OCI-LY7 (cell line): Measurements from ENCODE around the gene CORIN. TPM values are rescaled to one million over a fixed set of nuclear protein-coding genes. Genes with fewer than 3 reads are reported as not detected.

ENCODE experiments used
- BruUV-seq: library from RNA; stranded (reverse); fragments of 400-500 nt; replicated peaks from 2 replicates; lab custom pipeline; 2021; lab: Mats Ljungman, UMichigan
- CTCF ChIA-PET: fragments of 300-600 bp; sonication (Branson Sonifier 250); formaldehyde crosslinking; loops from one replicate; lab custom pipeline; 2022; ENCODE audit warnings: antibody characterized with exemption; ENCODE audit not compliant: unreplicated experiment; lab: Charles Lee
- POLR2A ChIA-PET: fragments of 300-600 bp; sonication (Branson Sonifier 250); formaldehyde crosslinking; loops from one replicate; lab custom pipeline; 2022; ENCODE audit warnings: antibody characterized with exemption; lab: Charles Lee
- DNase-seq: peaks from one replicate; pipeline ENCODE4 v3.0.0-alpha.2; 2015; ENCODE audit warnings: low spot score
- H2AFZ ChIP-seq: fragments of 200-600 bp; sonication (generic), shearing (Covaris generic); 2 replicates; pipeline ENCODE4 v1.6.1; 2014; ENCODE audit warnings: mild to moderate bottlenecking, antibody characterized with exemption, low read length, moderate library complexity
- H3K27ac ChIP-seq: fragments of 200-600 bp; sonication (generic); 2 replicates; pipeline ENCODE4 v1.5.1; 2014; ENCODE audit warnings: mixed run types, low read depth, mild to moderate bottlenecking, moderate library complexity, low read length, inconsistent platforms; ENCODE audit not compliant: poor library complexity, severe bottlenecking
- H3K36me3 ChIP-seq: fragments of 200-600 bp; sonication (generic); 2 replicates; pipeline ENCODE4 v1.6.1; 2014; ENCODE audit warnings: mild to moderate bottlenecking, antibody characterized with exemption, low read length, moderate library complexity, mixed read lengths; ENCODE audit not compliant: insufficient read depth
- H3K4me1 ChIP-seq: fragments of 200-600 bp; sonication (generic); 2 replicates; pipeline ENCODE4 v1.5.1; 2014; ENCODE audit warnings: mild to moderate bottlenecking, low read length; ENCODE audit not compliant: insufficient read depth, poor library complexity, severe bottlenecking
- H3K4me2 ChIP-seq: fragments of 200-600 bp; sonication (generic); 2 replicates; pipeline ENCODE4 v1.6.1; 2014; ENCODE audit warnings: mild to moderate bottlenecking, low read length
- H3K4me3 ChIP-seq: fragments of 200-600 bp; sonication (generic); 2 replicates; pipeline ENCODE4 v1.5.1; 2014; ENCODE audit warnings: mild to moderate bottlenecking, low read depth, low read length; ENCODE audit not compliant: poor library complexity, severe bottlenecking
- H3K79me2 ChIP-seq: fragments of 200-600 bp; sonication (generic); 2 replicates; pipeline ENCODE4 v1.6.1; 2016; ENCODE audit warnings: low read depth, mild to moderate bottlenecking, low read length, moderate library complexity, mixed read lengths; ENCODE audit not compliant: insufficient read depth
- H3K9me2 ChIP-seq: fragments of 200-600 bp; sonication (generic); 2 replicates; pipeline ENCODE4 v1.6.1; 2016; ENCODE audit warnings: mild to moderate bottlenecking, low read length, mixed read lengths; ENCODE audit not compliant: insufficient read depth
- H3K9me3 ChIP-seq: fragments of 200-600 bp; sonication (generic); 2 replicates; pipeline ENCODE4 v1.6.1; 2014; ENCODE audit warnings: mild to moderate bottlenecking, mixed run types, low read length, mixed read lengths
- H4K20me1 ChIP-seq: fragments of 200-600 bp; sonication (generic); 2 replicates; pipeline ENCODE4 v1.6.1; 2014; ENCODE audit warnings: mild to moderate bottlenecking, antibody characterized with exemption, low read length, moderate library complexity, mixed read lengths; ENCODE audit not compliant: insufficient read depth
- CTCF ChIP-seq: fragments of 200-600 bp; sonication (generic); conservative IDR thresholded peaks from 2 replicates; pipeline ENCODE4 v1.5.1; 2014; ENCODE audit warnings: mild to moderate bottlenecking, antibody characterized with exemption, low read length, moderate library complexity, mixed read lengths
- EZH2phosphoT487 ChIP-seq: fragments of 200-600 bp; sonication (generic); IDR thresholded peaks from 2 replicates; pipeline ENCODE4 v1.6.1; 2018; ENCODE audit warnings: low read depth, borderline replicate concordance, mild to moderate bottlenecking, mixed run types, antibody characterized with exemption, low read length, moderate library complexity, mixed read lengths
- intact Hi-C: fragments of 100-400 bp; cut with micrococcal nuclease; formaldehyde crosslinking; loops from one replicate; pipeline ENCODE4 v1.10.0; 2022; ENCODE audit not compliant: unreplicated experiment
- total RNA-seq, 2 experiments: library from RNA; depleted of rRNA in 1 of 2; stranded (reverse); fragments of >200 nt in 1 of 2; shearing (Covaris generic) in 1 of 2; gene quantifications; 2 replicates each; pipeline ENCODE4 v1.2.3, GENCODE V29; 2014 to 2022

Gene CORIN
- total RNA-seq, 2 experiments from 2014 or later = 0.40 TPM; not detected in 1

GRCh38 chr4:47553329-47554125 is 284.3 kb downstream of the CORIN start:
- no peak for DNase-seq
- POLR2A ChIA-PET = interaction anchor here (0.6 to 0.9 kb wide), 3 partner anchors 9 to 103 kb away, joined by 3 to 4 read pairs (median 3); no protein-coding TSS in a partner anchor
- H3K4me1 ChIP-seq = no peaks in the 10 kb centered on the region
- H4K20me1 ChIP-seq = no peaks in the 10 kb centered on the region
- CTCF ChIA-PET = no interaction called here
- no peaks in the 10 kb centered on the region for H3K9me2 ChIP-seq
- no peak overlapping the region for H2AFZ ChIP-seq
- no peaks in the 10 kb centered on the region for H3K9me3 ChIP-seq
- no peak overlapping the region for H3K4me3 ChIP-seq
- intact Hi-C loops = no loop called here
- no peaks in the 10 kb centered on the region for H3K36me3 ChIP-seq
- no TSS peak for BruUV-seq
- H3K27ac ChIP-seq = no peak overlapping the region
- H3K4me2 ChIP-seq = no peak overlapping the region
- TF ChIP-seq CTCF (no peak), EZH2phosphoT487 (no peak)
- H3K79me2 ChIP-seq = no peaks in the 10 kb centered on the region

GRCh38 chr4:47551682-47552081 is 286.2 kb downstream of the CORIN start:
- ChIA-PET CTCF (no interaction called here), POLR2A (interaction anchor here (0.5 kb wide), 1 partner anchor 924 kb away, joined by 3 read pairs; no protein-coding TSS in a partner anchor)
- Histone ChIP-seq H4K20me1 (no peaks in the 10 kb centered on the region), H3K79me2 (no peaks in the 10 kb centered on the region), H2AFZ (no peak overlapping the region), H3K4me2 (no peak overlapping the region), H3K4me1 (no peaks in the 10 kb centered on the region), H3K27ac (no peak overlapping the region), H3K36me3 (peaks cover 6% of the 10 kb centered on the region; the same call in 1 of the 2 replicates), H3K9me3 (no peaks in the 10 kb centered on the region), H3K4me3 (no peak overlapping the region), H3K9me2 (no peaks in the 10 kb centered on the region)
- TF ChIP-seq EZH2phosphoT487 (no peak), CTCF (no peak)
- intact Hi-C loops = no loop called here
- no peak for DNase-seq
- BruUV-seq = no TSS peak
